Adrenal gland (tissue), 12 donors: ENCODE measurements around the gene SEMA6C. TPM values are rescaled to one million over a fixed set of nuclear protein-coding genes. Genes with fewer than 3 reads are reported as not detected.
"Not testable (repeated sequence)": the region's sequence is repeated elsewhere in the genome, so short reads cannot be mapped to it uniquely, and the experiment has no call there.

Experiments
- DNase-seq, 7 donors: peaks; one replicate each; pipeline ENCODE4 v3.0.0-alpha.2; 2019 to 2020
- H3K27ac ChIP-seq, 5 donors: fragments of 200-600 bp; sonication (generic) in 4 of 5; 1 replicate in 3 of 5; 2 replicates in 2 of 5; pipeline versions ENCODE4 v1.5.1 to v1.8.0; 2016 to 2020; ENCODE audit warnings: mild to moderate bottlenecking in 1 of 5
- H3K27me3 ChIP-seq: fragments of 200-600 bp; 2 replicates; pipeline ENCODE4 v1.8.0; 2021
- H3K36me3 ChIP-seq, 2 donors: fragments of 200-600 bp; replicated peaks in 1 of 2; 1 replicate in 1 of 2; 2 replicates in 1 of 2; pipeline versions ENCODE4 v1.5.1 to v1.8.0; 2018 to 2022
- H3K4me1 ChIP-seq, 2 donors: fragments of 200-600 bp; replicated peaks in 1 of 2; 1 replicate in 1 of 2; 2 replicates in 1 of 2; pipeline versions ENCODE4 v1.5.1 to v1.8.0; 2018 to 2021
- H3K4me3 ChIP-seq, 4 donors: fragments of 200-600 bp; sonication (generic) in 3 of 4; one replicate each; pipeline ENCODE4 v1.5.1; 2016 to 2018
- H3K9me3 ChIP-seq, 3 donors: fragments of 200-600 bp; sonication (generic) in 1 of 3; replicated peaks in 1 of 3; 1 replicate in 2 of 3; 2 replicates in 1 of 3; pipeline versions ENCODE4 v1.5.1 to v1.8.0; 2016 to 2021
- POLR2A ChIP-seq, 2 donors: fragments of 450-650 bp; IDR thresholded peaks; one replicate each; pipeline ENCODE4 v1.6.1; 2017; ENCODE audit warnings: antibody characterized with exemption in 2 of 2, mild to moderate bottlenecking in 2 of 2, moderate library complexity in 1 of 2
- WGBS, 4 donors: extraction: QIAGEN DNeasy Blood & Tissue Kit in 2 of 4; methylation state at CpG; one replicate each; pipeline versions ENCODE4 v1.1.5 to v1.1.7; 2013 to 2017; 5-methylcytosine and 5-hydroxymethylcytosine counted together
- intact Hi-C, 2 donors: fragments of 100-400 bp; cut with DNase I; formaldehyde crosslinking; loops; one replicate each; pipeline versions ENCODE4 v1.14.1 to v1.15.0; 2022 to 2023
- polyA plus RNA-seq, 3 donors: library from polyadenylated mRNA; stranded (reverse); fragments of 200-250 nt in 2 of 3; fragments of 350-450 nt in 1 of 3; fragmentation: Illumina TruSeq in 1 of 3; extraction: RNeasy Lipid Tissue Mini Kit (QIAGEN cat#74804) in 1 of 3; gene quantifications; one replicate each; pipeline ENCODE4 v1.2.3, GENCODE V29; 2013 to 2014
- total RNA-seq, 9 donors: library from RNA; depleted of rRNA in 4 of 9; stranded (reverse); fragments of >200 nt in 4 of 9; fragments of 120-200 nt in 1 of 9; fragmentation: NEBNext Ultra II Directional in 1 of 9; extraction: Animal tissue kit (Norgen Biotek cat#: 25700) in 1 of 9; gene quantifications; one replicate each; pipeline versions ENCODE4 v1.1.0 to v1.2.4, GENCODE V29; 2013 to 2023
- TF ChIP-seq, protein P1 (sequence below), 6 experiments: fragments of 450-650 bp in 4 of 6; fragments of 200-600 bp in 2 of 6; sonication (generic) in 1 of 6; IDR thresholded peaks; 1 replicate in 5 of 6; 2 replicates in 1 of 6; pipeline versions ENCODE4 v1.5.1 to v1.8.0; 2016 to 2021; ENCODE audit warnings: antibody characterized with exemption in 6 of 6, mild to moderate bottlenecking in 2 of 6, moderate library complexity in 1 of 6
- donor health status: healthy with polysubstance abuse.
- donor health status: Bipolar disorder and iron deficiency.
- donor health status: DM: yes; HTN: yes; CAD: no.
- donor health status: DM: no; HTN: no; CAD: no.
- donor health status: DM: no; HTN: no; CAD: no.
- donor health status: DM: yes; HTN: yes; CAD: no.

Gene SEMA6C
- total and polyA plus RNA-seq, 12 donors, result 0.66 to 40.5 (median 3.8) TPM

DNA sequence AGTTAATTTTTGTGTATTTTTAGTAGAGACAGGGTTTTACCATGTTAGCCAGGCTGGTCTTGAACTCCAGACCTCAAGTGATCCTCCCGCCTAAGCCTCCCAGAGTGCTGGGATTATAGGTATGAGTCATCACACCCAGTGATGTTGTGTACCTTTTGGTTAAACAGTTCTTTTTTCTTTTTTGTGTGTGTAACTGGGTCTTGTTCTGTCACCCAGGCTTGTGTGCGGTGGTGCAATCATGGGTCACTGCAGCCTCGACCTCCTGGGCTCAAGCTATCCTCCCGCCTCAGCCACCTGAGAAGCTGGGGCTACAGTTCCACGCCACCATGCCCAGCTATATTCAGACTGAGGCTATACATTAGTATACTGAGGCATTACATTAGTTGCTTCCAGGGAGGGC, 38.1 kb downstream of the SEMA6C start:
- no peak for DNase-seq
- H3K36me3 ChIP-seq, result peaks cover 0 to 14% of the 10 kb centered on the region in 2 donors
- no peaks in the 10 kb centered on the region for H3K4me1 ChIP-seq
- intact Hi-C loops, result no loop called here
- no peak overlapping the region for H3K4me3 ChIP-seq
- H3K27ac ChIP-seq, result no peak overlapping the region
- no peaks in the 10 kb centered on the region for H3K27me3 ChIP-seq
- no peaks in the 10 kb centered on the region for H3K9me3 ChIP-seq
- TF ChIP-seq POLR2A (IDR thresholded peaks at IDR 0.05), result no peak
- TF ChIP-seq, protein P1, sequence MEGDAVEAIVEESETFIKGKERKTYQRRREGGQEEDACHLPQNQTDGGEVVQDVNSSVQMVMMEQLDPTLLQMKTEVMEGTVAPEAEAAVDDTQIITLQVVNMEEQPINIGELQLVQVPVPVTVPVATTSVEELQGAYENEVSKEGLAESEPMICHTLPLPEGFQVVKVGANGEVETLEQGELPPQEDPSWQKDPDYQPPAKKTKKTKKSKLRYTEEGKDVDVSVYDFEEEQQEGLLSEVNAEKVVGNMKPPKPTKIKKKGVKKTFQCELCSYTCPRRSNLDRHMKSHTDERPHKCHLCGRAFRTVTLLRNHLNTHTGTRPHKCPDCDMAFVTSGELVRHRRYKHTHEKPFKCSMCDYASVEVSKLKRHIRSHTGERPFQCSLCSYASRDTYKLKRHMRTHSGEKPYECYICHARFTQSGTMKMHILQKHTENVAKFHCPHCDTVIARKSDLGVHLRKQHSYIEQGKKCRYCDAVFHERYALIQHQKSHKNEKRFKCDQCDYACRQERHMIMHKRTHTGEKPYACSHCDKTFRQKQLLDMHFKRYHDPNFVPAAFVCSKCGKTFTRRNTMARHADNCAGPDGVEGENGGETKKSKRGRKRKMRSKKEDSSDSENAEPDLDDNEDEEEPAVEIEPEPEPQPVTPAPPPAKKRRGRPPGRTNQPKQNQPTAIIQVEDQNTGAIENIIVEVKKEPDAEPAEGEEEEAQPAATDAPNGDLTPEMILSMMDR (IDR thresholded peaks at IDR 0.05), result no peak
- WGBS, 4 donors, result 95 to 100% (median 96%) methylated on average over 5 of the region's 5 CpGs

GRCh38 chr1:151106894-151107293, 39.5 kb downstream of the SEMA6C start:
- H3K9me3 ChIP-seq, result no peaks in the 10 kb centered on the region
- peak in 2 of 7 donors; percentile 14 to 15 for DNase-seq
- no peaks in the 10 kb centered on the region for H3K4me1 ChIP-seq
- TF ChIP-seq, protein P1 (IDR thresholded peaks at IDR 0.05), result no peak
- no peak for TF ChIP-seq POLR2A (IDR thresholded peaks at IDR 0.05)
- no peak overlapping the region for H3K27ac ChIP-seq
- H3K36me3 ChIP-seq, result peaks cover 0 to 14% of the 10 kb centered on the region in 2 donors
- no peaks in the 10 kb centered on the region for H3K27me3 ChIP-seq
- intact Hi-C loops, result no loop called here
- WGBS, 4 donors, result 63 to 78% (median 67%) methylated on average over 2 of the region's 2 CpGs
- no peak overlapping the region for H3K4me3 ChIP-seq

DNA sequence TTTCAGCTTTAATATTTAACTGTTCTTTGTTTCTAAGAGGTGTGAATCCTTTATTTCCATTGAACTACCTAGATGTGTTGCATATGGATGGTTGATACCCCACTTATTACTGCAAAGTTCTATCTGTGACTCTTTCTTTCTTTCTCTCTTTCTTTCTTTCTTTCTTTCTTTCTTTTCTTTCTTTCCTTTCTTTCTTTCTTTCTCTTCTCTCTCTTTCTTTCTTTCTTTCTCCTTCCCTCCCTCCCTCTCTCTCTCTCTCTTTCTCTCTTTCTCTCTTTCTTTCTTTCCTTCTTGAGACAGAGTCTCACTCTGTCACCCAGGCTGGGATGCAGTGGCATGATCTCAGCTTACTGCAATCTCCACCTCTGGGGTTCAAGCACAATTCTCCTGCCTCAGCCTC, 41.8 kb downstream of the SEMA6C start:
- no peak for DNase-seq
- intact Hi-C loops, result no loop called here
- TF ChIP-seq, protein P1 (IDR thresholded peaks at IDR 0.05), result no peak
- no peak for TF ChIP-seq POLR2A (IDR thresholded peaks at IDR 0.05)
- Histone ChIP-seq H3K27me3 (no peaks in the 10 kb centered on the region), H3K27ac (no peak overlapping the region), H3K9me3 (no peaks in the 10 kb centered on the region), H3K36me3 (peaks cover 0 to 14% of the 10 kb centered on the region in 2 donors), H3K4me1 (no peaks in the 10 kb centered on the region), H3K4me3 (no peak overlapping the region)

- Histone ChIP-seq H3K27ac (no peak overlapping the region), H3K4me3 (no peak overlapping the region), H3K36me3 (peaks cover 0 to 12% of the 10 kb centered on the region in 2 donors), H3K27me3 (no peaks in the 10 kb centered on the region), H3K9me3 (no peaks in the 10 kb centered on the region), H3K4me1 (no peaks in the 10 kb centered on the region)
- TF ChIP-seq POLR2A (IDR thresholded peaks at IDR 0.05), result no peak
- TF ChIP-seq, protein P1 (IDR thresholded peaks at IDR 0.05), result no peak
- peak in 1 of 7 donors; percentile 3 for DNase-seq
- intact Hi-C loops, result loop anchor here in 1 of 2 donors (5.0 kb wide), 1 partner anchor 59 kb away; the partner anchor contains the start of gene TNFAIP8L2
- 88 to 96% (median 91%) methylated on average over 1 of the region's 1 CpG for WGBS, 4 donors
Observed at GRCh38 chr1:151098126-151098525, 48.3 kb downstream of the SEMA6C start.

DNA sequence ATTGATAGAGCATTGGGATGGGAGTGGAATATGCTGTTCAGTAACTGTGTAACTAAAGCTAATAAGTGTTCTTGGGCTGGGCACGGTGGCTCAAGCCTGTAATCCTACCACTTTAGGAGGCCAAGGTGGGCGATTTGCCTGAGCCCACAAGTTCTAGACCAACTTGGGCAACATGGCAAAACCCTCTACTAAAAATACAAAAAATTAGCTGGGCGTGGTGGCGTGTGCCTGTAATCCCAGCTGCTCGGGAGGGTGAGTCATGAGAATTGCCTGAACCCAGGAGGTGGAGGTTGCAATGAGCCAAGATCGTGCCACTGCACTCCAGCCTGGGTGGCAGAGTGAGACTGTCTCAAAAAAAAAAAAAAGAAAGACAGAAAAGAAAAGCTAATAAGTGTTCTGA, 49.0 kb downstream of the SEMA6C start:
- not testable (repeated sequence) for H3K4me1 ChIP-seq, H3K27me3 ChIP-seq, DNase-seq, H3K4me3 ChIP-seq, H3K9me3 ChIP-seq, H3K27ac ChIP-seq
- 77 to 92% (median 81%) methylated on average over 6 of the region's 6 CpGs for WGBS, 4 donors
- intact Hi-C loops, result loop anchor here in 1 of 2 donors (5.0 kb wide), 1 partner anchor 60 kb away; the partner anchor contains the start of gene TNFAIP8L2
- peaks cover 0 to 12% of the 10 kb centered on the region in 2 donors for H3K36me3 ChIP-seq
